Osteoblast (primary cell): Measurements from ENCODE around the gene MPEG1. TPM values are rescaled to one million over a fixed set of nuclear protein-coding genes. Genes with fewer than 3 reads are reported as not detected.

Experiments used
- DNase-seq: peaks from one replicate; pipeline ENCODE4 v3.0.0; 2011; ENCODE audit warnings: low spot score, mixed read lengths; ENCODE audit not compliant: insufficient read length; ENCODE audit errors: missing footprints
- H2AFZ ChIP-seq: 2 replicates; pipeline ENCODE4 v1.6.0; 2011; ENCODE audit warnings: mild to moderate bottlenecking, low read length
- H3K27ac ChIP-seq: 2 replicates; pipeline ENCODE4 v1.5.1; 2011; ENCODE audit warnings: mild to moderate bottlenecking, low read depth, low read length, moderate library complexity
- H3K27me3 ChIP-seq: 2 replicates; pipeline ENCODE4 v1.6.0; 2012; ENCODE audit warnings: mild to moderate bottlenecking, control low read depth, inconsistent platforms, low read length, moderate library complexity; ENCODE audit not compliant: insufficient read depth
- H3K36me3 ChIP-seq: 2 replicates; pipeline ENCODE4 v1.5.1; 2011; ENCODE audit warnings: mild to moderate bottlenecking, low read length, control low read depth, moderate library complexity; ENCODE audit not compliant: insufficient read depth
- H3K4me1 ChIP-seq: 2 replicates; pipeline ENCODE4 v1.5.1; 2011; ENCODE audit warnings: mild to moderate bottlenecking, low read length, control low read depth, moderate library complexity; ENCODE audit not compliant: insufficient read depth
- H3K4me2 ChIP-seq: 2 replicates; pipeline ENCODE4 v1.6.0; 2011; ENCODE audit warnings: mild to moderate bottlenecking, low read length; ENCODE audit not compliant: insufficient read depth
- H3K4me3 ChIP-seq: fragments of 200-600 bp; sonication (generic); 3 replicates; pipeline ENCODE4 v1.5.1; 2012; ENCODE audit warnings: mild to moderate bottlenecking, low read length, inconsistent platforms; ENCODE audit not compliant: insufficient read depth
- H3K79me2 ChIP-seq: 2 replicates; pipeline ENCODE4 v1.6.0; 2012; ENCODE audit warnings: mild to moderate bottlenecking, low read length, control low read depth, inconsistent platforms; ENCODE audit not compliant: insufficient read depth
- H3K9me3 ChIP-seq: 2 replicates; pipeline ENCODE4 v1.5.1; 2011; ENCODE audit warnings: low read depth, low read length, control low read depth
- H4K20me1 ChIP-seq: 2 replicates; pipeline ENCODE4 v1.6.0; 2012; ENCODE audit warnings: mild to moderate bottlenecking, low read length, control low read depth; ENCODE audit not compliant: insufficient read depth
- total RNA-seq: library from RNA; depleted of rRNA; stranded (reverse); fragments of >200 nt; gene quantifications from 2 replicates; pipeline ENCODE4 v1.2.3, GENCODE V29; 2012
- TF ChIP-seq, protein P1 (sequence below): IDR thresholded peaks from 2 replicates; pipeline ENCODE4 v1.5.1; 2011; ENCODE audit warnings: mild to moderate bottlenecking, low read depth, low read length, moderate library complexity; ENCODE audit errors: extremely low read depth

The MPEG1 gene
- total RNA-seq, 1 donor = 0.36 TPM

DNA sequence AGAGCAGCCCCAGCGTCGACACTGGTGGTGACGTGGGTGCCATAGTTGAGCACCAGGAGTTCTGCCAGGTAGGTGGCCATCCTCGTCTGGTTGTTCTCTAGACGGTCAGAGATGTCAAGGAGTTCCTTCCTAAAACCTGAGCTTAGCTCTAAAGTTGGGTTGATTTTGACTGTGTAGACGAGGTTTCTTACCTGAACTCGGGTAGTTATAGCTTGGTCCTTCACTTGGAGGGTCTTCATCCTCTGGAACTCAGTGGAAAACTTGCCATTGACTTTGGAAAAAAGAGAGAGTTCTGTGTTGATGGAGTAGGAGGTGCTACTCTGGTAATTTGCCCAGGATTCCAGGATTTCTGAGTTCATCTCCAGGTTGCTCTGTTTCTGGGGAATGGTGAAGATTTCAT, 505 bp downstream of the MPEG1 start:
- no peak for DNase-seq
- no peak overlapping the region for H2AFZ ChIP-seq
- H4K20me1 ChIP-seq = no peaks in the 10 kb centered on the region
- no peaks in the 10 kb centered on the region for H3K9me3 ChIP-seq
- H3K36me3 ChIP-seq = no peaks in the 10 kb centered on the region
- H3K79me2 ChIP-seq = no peaks in the 10 kb centered on the region
- peaks cover 32% of the 10 kb centered on the region for H3K4me1 ChIP-seq
- no peak overlapping the region for H3K4me3 ChIP-seq
- TF ChIP-seq, protein P1, sequence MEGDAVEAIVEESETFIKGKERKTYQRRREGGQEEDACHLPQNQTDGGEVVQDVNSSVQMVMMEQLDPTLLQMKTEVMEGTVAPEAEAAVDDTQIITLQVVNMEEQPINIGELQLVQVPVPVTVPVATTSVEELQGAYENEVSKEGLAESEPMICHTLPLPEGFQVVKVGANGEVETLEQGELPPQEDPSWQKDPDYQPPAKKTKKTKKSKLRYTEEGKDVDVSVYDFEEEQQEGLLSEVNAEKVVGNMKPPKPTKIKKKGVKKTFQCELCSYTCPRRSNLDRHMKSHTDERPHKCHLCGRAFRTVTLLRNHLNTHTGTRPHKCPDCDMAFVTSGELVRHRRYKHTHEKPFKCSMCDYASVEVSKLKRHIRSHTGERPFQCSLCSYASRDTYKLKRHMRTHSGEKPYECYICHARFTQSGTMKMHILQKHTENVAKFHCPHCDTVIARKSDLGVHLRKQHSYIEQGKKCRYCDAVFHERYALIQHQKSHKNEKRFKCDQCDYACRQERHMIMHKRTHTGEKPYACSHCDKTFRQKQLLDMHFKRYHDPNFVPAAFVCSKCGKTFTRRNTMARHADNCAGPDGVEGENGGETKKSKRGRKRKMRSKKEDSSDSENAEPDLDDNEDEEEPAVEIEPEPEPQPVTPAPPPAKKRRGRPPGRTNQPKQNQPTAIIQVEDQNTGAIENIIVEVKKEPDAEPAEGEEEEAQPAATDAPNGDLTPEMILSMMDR = no peak
- no peak overlapping the region for H3K4me2 ChIP-seq
- H3K27me3 ChIP-seq = peaks cover 40% of the 10 kb centered on the region
- no peak overlapping the region for H3K27ac ChIP-seq

DNA sequence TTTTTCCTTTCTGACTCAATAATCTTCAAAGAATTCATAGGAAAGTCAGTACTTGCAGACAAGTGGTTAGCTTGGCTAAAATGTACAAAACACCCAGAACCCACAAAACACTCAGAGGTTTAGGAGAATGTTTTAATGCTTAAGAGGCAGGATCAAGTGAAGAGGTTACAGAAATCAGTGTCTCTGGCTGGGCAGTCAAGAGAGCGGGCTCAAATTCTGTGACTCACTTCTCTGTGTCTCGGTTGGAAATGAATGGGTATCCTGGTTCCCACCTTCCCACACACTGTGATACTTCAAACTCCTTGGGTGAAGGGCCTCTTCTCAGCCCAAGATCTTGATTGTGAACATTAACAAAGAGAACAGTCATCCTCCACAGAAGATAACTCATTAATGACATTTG, 3.8 kb downstream of the MPEG1 start:
- Histone ChIP-seq H3K27me3 (peaks cover 29% of the 10 kb centered on the region), H3K79me2 (no peaks in the 10 kb centered on the region), H3K4me3 (no peak overlapping the region), H2AFZ (no peak overlapping the region), H3K9me3 (no peaks in the 10 kb centered on the region), H3K36me3 (no peaks in the 10 kb centered on the region), H4K20me1 (no peaks in the 10 kb centered on the region), H3K4me2 (no peak overlapping the region), H3K27ac (no peak overlapping the region), H3K4me1 (peaks cover 28% of the 10 kb centered on the region)
- DNase-seq = no peak
- TF ChIP-seq, protein P1 = no peak

DNA sequence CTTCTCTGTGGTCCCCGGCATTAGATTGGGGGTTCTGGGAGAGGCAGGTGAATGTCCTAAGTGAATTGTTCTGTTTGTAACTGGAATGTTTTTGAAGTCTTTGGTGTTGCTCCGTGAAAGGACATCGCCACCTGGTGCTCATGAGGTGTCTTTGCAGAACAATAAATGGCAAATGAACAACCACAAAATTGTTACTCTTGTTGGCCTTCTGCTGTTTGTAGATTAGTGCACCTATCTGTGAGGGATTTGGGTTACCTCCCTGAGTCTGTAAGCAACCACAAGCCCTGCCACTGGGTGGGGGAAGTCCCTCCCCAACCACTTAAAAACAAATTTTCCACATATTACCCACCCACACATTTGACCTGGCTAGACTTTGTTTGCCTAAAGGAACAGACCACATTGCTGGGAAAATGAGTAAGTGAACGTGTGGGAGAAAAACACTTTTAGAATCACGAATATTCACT, 4.7 kb downstream of the MPEG1 start:
- H2AFZ ChIP-seq = no peak overlapping the region
- no peak overlapping the region for H3K27ac ChIP-seq
- H3K27me3 ChIP-seq = peaks cover 28% of the 10 kb centered on the region
- H3K4me3 ChIP-seq = no peak overlapping the region
- no peaks in the 10 kb centered on the region for H3K36me3 ChIP-seq
- no peak for DNase-seq
- H3K9me3 ChIP-seq = no peaks in the 10 kb centered on the region
- TF ChIP-seq, protein P1 = peak; percentile 71
- H3K4me1 ChIP-seq = peaks cover 28% of the 10 kb centered on the region
- H3K4me2 ChIP-seq = peak overlapping the region; percentile 61
- no peaks in the 10 kb centered on the region for H4K20me1 ChIP-seq
- no peaks in the 10 kb centered on the region for H3K79me2 ChIP-seq

DNA sequence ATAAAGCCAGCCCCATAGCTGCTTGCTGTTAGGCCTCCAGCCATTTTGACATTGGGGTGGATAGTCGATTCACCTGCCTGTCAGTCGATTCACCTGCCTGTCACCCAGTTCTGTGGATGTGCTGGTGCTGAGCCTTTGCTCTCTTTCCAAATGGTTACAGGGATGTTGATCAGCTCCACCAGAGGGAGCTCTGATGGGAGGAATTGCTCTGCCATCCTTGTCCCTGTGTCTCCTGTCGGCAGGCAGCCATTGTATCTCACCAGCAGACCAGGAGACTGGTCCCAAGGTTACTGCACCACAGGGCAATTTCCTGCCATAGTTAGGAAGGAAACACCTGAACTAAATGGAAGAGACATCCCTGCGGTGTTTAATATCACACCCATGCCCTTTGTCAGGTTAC, 6.1 kb downstream of the MPEG1 start:
- Histone ChIP-seq H3K27ac (no peak overlapping the region), H4K20me1 (no peaks in the 10 kb centered on the region), H2AFZ (no peak overlapping the region), H3K4me3 (no peak overlapping the region), H3K79me2 (no peaks in the 10 kb centered on the region), H3K4me2 (no peak overlapping the region), H3K9me3 (no peaks in the 10 kb centered on the region), H3K27me3 (peaks cover 18% of the 10 kb centered on the region), H3K4me1 (peaks cover 28% of the 10 kb centered on the region), H3K36me3 (no peaks in the 10 kb centered on the region)
- no peak for DNase-seq
- TF ChIP-seq, protein P1 = peak; percentile 72
